GM19328 (cell line): Measurements from ENCODE around the gene APEH.
"Not testable (repeated sequence)": the region's sequence is repeated elsewhere in the genome, so short reads cannot be mapped to it uniquely, and the experiment has no call there.

Experiments used
- ATAC-seq: cut with Tn5 transposase; IDR thresholded peaks from one replicate; pipeline ENCODE4 v1.9.1; 2021; ENCODE audit warnings: mild to moderate bottlenecking, moderate library complexity; ENCODE audit not compliant: unreplicated experiment

Gene APEH

DNA sequence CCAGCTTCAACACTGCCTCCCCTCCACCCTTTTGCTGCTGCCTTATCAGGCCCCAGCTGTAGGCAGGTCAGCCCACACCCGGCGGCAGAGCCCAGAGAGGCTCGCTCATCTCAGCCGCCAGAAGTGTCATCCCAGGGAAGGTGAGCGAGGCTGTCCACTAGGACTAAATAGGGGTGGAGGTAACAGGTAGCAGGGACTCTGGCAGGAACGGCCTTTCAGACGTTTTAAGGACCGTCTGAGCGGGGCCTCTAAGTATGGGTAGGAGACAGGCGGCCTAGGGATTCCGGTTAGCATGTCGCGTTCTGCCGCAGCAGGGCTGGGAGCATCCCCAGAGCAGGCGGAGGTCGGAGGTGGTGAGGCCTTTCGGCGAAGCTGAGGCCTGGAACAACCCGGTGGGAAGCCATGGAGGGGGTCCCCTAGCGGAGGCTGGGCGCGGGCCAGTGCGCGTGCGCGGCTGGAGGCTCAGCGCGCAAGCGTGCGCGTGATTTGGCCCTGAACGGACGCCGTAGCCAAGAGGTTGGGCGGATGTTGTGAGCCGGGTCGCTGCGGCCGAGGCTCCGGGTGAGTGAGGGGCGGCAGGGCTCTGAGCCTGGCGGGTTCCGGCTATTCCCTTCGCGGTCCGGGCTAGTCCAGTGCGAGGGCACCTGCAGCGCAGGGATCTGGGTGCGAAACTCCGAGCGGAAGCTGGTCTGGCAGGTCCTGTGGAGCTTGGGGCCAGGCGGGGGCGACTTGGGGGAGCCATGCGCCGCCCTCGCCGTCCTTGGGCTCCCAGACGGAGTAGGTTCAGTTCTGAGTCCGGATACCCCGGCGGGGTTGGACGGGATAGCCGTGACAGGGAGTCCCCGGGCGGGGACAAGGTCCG lies 15.1 kb downstream of the APEH start, which contains the start of the genes MST1 and RNF123:
Gene MST1 (minus strand): TSS at position 429 of the 862 bp plus-strand sequence. CDS start 783 bp downstream, outside the sequence.
Gene RNF123 (plus strand): TSS at position 512 of the 862 bp plus-strand sequence. CDS start 1,609 bp downstream, outside the sequence.
- ATAC-seq, result peak; percentile 67

DNA sequence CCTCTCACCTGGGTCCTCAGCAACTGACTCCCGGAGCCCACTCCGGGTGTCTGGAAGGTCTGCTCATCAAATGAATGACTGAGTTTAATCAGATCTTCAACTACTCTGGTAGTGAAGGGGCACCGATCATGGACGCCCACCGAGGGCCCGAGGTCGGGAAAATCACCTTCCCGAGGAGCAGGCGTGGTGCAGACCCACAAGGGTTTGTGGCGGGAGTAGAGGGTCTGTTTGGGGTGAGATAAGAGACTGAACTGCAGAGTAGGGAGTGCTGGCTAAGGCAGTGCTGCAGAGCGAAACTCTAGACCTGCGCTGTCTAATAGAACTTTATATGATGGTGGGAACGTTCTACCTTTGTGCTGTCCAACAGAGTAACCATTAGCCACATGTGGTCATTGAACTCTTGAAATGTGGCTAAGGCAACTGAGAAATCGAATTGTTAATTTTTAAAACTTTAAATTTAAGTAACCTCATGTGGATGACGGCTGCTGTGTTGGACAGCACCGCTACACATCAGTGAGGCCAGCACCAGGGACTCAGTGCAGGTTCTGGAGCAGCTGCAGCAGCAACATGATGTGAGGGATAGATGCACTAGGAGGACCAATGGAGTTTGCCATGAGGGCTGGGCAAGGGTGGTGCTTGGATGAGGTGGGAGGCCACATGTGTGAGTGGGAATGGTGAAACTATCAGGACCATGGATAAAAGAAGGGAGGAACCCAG lies 15.9 kb downstream of the APEH start:
- not testable (repeated sequence) for ATAC-seq

DNA sequence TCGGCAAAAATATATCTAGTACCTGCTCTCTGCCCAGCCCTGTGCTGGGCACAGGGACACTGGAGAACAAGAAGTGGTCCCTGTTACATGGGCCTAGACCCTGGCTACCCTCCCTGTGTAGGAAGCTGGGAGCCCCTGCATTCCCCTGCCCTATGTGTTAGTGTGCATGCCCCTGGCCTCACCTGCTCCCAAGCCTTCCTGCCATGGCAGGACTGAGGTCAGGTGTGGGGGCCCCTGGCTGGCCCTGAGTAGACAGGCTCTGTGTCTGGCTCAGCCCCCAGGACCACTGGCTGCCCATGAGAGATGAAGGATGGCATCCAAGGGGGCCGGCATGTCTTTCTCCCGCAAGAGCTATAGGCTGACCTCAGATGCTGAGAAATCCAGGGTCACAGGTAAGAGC lies 16.7 kb downstream of the APEH start:
- ATAC-seq, result not testable (repeated sequence)

DNA sequence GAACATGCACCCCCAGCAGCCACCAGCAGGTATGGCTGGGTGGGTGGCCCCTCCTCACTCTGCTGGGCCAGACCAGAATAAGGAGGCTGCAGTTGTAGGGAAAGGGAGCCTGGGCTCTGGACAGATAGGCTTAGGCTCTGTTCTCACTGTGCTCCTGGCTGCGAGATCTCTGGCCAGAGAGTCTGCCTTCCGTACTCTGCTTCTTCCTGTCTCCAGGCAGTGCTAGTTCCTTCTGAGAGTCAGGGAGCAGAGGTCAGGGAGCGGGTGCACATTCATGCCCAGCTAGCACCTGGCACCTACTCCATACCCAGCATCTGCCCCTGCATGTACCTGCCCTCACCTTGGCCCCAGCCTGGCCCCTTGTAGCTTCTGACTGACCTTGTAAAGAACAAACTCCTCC lies 17.3 kb downstream of the APEH start:
- not testable (repeated sequence) for ATAC-seq

DNA sequence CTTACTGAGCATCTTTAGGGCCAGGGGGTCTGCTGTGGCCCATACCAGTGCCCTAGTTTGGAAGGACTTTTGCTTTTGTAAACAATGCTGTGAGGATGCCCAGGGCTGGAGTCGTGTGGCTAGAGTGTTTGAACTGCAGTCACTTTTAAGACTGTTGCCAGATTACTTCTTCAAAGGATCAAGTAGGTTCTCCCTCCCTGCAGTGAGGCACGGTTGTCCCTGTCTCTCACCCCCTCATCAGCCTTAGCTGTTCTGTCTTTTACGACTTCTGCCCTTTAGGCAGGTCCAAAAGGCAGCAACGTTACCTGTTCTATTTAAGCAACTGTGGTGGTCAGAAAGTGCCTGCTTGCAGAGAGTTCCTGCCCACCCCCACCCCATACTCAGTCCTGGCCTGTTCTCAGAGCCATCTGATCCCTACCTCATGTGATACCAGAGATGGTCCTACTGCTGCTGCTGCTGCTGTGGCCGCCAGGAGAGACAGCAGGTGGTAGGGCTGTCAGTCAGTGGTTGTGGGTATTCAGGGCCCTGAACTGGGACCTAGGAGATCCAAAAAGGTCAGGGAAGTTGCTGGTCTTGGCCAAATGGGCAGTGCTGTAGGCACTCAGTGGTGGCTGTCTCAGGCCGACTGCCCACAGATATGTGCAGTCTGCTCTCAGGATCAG lies 20.4 kb downstream of the APEH start:
- not testable (repeated sequence) for ATAC-seq

DNA sequence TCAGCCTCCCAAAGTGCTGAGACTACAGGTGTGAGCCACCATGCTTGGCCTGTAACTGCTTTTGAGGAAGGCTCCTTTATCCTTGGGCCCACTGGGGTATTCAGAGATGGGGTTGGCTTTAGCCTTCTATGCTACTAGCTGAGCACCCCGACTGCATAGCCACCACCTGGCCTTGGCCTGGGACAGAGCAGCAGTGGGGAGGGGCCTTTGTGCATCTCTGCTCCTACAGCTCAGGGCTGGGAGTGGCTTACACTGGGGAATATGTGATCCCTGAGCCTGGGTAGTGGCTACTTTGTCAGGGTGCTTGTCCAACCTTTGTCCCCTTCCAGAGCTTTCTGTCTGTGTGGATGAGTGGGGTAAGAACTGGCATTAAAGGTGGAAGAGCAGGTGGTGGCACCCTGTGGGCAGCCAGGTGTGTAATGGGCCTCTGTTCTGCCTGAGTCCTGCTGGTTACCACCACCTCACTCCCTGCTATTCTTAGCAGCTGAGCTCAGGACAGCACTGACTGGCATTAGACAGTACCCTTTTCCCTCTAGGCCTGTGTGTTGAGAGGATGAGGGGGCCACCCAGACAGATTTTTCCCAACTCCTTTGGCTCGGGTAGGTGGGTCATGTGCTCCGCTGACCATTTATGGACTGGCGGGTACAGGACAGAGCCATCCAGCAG lies 21.3 kb downstream of the APEH start:
- ATAC-seq, result not testable (repeated sequence)

DNA sequence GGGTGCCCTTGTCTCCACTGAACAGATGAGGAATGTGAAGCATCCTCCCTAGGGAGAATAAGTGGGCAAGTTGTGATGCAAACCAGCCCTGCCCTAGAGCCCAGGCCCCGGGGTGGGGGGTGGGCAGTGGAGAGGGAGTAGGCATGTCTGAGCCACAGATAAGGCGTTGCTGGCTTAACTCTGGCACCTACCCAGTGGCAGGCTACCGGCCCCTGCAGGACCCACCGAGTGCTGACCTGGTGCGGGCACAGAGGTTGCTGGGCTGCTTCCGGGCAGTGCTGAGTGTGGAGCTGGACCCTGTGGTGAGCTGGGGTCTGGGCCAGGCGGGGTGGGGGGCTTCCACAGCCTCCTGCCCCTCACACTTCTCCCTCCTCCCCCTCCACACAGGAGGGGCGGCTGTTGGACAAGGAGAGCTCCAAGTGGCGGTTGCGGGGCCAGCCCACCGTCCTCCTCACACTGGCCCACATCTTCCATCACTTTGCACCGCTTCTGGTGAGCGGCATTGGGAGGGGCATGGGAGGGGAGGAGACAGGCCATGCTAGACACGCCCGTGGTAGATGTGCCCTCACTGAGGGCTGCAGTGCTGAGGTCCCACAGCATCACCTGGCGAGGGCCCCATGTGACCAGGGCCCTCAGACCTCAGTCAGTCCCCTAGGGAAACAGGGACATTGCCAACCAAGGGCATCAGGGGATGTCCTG lies 25.3 kb downstream of the APEH start:
- no peak for ATAC-seq

DNA sequence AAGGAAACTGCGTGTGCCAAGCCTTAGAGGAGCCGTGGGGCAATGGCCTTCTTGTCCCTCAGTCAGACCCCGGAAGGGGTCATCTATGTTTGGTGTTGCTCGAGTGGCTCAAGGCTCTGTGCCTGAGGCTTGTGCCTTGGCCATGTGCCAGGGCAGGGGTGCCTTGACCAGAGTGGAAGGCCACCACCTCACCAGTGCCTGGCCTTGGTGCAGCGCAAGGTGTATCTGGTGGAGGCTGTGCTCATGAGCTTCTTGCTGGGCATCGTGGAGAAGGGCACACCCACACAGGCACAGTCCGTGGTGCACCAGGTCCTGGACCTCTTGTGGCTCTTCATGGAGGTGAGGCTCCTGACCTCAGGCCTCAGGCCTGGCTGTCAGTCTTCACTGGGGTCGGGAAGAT lies 25.9 kb downstream of the APEH start:
- no peak for ATAC-seq

DNA sequence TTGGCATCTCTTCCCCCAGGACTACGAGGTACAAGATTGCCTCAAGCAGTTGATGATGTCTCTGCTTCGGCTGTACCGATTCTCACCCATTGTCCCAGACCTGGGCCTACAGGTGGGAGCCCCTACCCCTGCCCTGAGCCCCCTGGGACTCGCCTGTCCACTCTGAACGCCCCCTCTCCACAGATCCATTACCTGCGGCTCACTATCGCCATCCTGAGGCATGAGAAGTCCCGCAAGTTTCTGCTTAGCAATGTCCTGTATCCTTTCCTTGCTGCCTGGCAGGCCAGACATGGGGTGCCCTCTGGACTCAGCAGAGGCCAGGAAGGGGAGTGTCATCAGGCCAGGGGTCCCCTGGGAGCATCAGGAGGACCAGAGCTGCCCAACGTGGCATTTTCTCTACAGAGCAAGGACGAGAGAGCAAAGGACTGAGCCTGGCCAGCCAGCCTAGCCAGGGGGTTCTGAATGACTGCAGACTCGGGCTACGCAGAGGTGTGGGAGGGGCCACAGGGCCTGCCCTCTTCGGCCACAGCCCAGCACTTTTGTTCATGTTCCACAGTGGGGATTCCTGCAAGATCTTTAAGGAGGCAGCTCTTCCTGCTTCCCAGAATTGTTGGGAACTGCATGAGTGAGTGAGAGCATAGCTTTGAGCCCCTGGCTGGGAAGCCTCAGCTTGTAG lies 26.4 kb downstream of the APEH start:
- no peak for ATAC-seq

DNA sequence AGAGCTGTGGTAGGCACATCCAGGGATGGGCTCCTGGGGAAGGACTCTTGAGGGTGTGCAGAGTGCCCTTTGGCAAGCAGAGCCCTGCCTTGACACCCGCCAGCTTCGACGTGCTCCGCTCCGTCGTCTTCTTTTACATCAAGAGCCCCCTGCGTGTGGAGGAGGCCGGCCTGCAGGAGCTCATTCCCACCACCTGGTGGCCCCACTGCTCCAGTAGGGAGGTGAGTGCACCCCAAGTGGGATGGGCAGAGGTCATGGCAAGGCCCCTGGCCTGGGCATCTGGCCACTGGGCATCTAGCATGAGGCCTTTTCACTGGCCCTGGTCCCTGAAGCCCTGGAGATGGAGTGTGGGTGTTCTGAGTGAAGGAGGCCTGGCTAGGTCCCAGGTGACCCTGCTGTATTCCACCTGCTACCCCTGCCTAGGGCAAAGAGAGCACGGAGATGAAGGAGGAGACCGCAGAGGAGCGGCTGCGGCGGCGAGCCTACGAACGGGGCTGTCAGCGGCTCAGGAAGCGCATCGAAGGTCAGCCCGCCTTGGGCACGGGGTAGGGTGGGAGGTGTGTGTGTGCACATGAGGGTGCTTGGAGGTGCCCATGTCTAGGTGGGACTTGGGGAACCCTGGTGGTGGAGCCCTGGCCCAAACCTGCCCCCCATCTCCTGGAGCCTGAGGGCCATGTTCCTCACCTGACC lies 27.4 kb downstream of the APEH start:
- no peak for ATAC-seq

DNA sequence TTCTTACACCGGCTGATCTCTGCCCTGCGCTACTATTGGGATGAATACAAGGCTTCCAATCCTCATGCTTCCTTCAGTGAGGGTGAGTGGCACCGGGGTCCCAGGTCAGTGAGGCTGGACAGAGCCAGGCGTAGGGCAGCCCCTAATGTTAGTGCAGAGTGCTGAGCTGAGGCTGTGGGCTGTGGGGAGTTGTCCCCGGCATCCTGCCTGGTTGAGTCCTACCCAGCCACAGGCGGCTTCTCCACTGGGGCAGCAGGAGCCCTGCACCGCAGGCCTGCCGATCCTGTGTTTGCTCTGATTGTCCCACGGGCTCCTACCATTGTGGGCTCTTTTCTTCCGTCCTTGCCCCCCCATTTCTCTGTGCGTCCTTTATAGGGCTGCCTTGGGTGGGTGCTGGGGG lies 28.5 kb downstream of the APEH start:
- no peak for ATAC-seq

DNA sequence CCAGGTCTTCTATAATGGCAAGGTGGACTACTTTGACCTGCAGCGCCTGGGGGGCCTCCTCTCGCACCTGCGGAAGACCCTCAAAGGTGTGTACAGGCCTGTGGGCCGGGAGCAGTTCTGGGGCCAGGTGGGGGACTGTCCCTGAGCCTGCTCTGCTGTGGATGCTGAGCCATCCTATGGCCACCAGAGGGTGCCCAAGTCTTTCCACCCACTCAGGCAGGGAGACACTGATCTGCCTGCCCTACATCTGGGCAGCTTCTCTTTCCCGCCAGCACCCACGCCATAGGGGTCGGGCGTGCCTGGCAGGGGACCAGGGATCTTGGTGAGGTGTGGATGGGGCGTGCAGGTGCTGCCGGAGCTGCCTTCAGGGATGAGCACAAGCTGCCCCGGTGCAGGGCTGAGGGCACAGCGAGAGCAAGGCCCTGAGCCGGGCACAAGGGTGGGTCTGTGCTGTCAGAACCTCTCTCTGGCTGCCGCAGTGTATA lies 29.3 kb downstream of the APEH start:
- ATAC-seq, result no peak

DNA sequence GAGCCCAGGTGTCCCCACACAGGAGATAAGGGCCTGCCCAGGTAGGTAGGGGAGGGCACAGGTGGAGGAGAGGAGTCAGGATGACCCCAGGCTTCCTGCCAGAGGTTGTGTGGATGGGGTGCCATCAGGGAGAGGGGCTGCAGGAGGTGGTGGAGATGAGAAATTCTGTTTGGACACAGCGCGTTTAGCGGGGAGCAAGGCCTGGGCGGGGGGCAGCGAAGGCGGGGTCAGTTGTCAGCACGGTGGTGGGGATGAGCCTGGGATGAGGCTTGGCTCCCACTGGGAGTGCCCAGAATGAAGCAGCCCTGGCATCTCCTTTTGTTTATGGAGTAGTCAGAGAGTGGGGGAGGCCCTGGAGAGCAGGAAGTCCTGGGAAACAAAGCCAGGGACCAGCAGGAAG lies 29.8 kb downstream of the APEH start:
- no peak for ATAC-seq

DNA sequence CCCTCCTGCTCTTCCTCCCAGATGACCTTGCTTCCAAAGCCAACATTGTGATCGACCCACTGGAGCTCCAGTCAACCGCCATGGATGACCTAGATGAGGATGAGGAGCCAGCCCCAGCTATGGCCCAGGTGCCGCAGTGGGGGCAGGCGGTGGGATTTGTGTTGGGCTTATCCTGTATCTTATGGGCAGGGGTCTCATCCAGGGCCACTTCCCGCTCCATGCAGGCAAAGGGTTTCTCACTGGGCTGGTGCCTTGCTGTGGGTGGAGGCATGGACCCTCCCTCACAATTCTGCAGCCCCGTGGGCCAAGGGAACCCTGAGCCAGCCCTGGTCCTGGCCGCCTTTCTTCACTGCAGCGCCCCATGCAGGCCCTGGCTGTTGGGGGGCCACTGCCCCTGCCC lies 30.5 kb downstream of the APEH start:
- no peak for ATAC-seq

DNA sequence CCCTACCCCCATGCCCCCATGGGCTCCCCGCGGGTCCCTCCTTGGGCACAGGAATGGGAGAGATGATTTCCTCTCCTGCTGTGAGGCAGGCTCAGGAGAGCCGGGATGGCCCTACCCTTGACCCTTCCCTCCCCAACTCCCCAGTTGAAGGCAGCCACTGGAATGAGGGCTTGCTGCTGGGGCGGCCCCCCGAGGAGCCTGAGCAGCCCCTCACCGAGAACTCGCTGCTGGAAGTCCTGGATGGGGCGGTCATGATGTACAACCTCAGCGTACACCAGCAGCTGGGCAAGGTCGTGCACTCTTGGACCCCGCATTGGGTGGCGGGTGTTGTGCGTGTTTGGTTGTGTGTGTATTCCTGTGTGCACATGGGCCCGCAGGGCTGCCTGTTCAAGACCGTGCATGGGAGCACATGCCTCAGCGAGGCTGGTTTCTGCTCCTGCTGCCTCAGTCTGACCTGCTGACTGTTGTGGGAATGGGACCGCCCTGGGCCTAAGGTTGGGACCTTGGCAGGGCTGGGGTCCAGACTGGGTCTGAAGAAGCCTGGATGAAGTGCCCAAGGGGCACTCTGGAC lies 31.3 kb downstream of the APEH start:
- ATAC-seq, result no peak

DNA sequence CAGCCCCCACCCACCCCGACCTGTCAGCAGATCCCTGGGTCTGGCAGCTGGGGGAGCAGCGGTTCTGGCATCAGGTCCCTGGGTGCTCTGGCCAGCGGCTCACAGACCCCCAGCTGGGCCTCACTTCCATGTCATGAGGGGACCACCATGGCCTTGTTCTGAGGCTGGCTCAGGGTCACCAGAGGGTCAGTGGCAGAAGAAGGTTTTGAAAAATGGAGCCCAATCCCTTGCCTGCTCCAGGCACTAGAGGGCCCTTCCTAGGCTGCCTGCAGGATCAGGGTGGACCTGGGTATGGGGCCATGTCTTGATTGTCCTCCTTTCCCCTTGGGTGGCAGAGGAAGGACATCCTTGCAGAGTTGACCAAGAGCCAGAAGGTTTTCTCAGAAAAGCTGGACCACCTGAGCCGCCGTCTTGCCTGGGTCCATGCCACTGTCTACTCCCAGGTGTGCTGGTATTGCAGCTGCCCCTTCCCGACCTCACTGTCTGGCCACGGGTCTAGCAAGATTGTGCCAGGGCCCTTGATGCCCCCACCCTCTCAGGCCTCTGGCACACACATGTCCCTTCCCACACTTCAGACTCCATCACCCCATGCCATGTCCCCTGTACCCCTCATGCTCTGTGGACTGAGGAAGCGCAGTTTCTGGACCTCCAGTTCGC lies 32.4 kb downstream of the APEH start:
- no peak for ATAC-seq

DNA sequence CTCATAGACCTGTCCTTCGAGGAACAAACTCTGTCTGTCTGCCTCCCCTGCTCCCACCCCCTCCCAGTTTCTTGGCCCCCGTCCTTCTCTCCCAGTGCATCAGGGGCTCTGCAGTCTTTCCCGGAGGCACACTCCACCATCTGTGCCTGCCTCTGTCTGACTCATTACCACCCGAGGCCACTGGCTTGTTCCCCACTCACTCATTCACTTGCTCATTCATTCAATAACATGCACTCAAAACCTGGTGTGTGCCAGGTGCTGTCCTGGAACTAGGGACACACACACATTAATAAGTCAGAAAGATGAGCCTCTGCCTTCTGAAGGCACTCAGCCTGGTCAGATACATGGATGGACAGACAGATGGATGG lies 32.9 kb downstream of the APEH start:
- no peak for ATAC-seq

DNA sequence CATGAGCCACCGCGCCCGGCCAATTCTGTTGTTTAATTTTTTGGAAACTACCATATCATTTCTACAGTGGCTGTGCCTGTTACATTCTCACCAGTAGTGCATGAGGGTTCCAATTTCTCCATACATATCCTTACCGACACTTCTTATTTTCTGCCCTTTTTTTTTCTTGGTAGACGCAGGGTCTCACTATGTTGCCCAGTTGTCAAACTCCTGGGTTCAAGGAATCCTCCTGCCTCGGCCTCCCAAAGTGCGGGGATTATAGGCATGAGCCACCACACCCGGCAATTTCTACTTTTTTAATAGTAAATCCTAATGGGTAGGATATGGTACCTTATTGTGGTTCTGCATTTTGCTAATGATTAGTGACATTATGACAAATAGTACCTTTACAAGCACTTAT lies 35.7 kb downstream of the APEH start:
- ATAC-seq, result no peak
